SK-N-SH treated with all-trans-retinoic acid at 6 μM for 48 hours (cell line): Measurements from ENCODE around the gene UNC45A.

ENCODE experiments used
- ARNTL ChIP-seq: fragments of 450-650 bp; formaldehyde crosslinking; IDR thresholded peaks from 2 replicates; pipeline ENCODE4 v1.5.0; 2020; ENCODE audit warnings: low read depth, mild to moderate bottlenecking, moderate library complexity, borderline replicate concordance
- CREB5 ChIP-seq: fragments of 250-450 bp; sonication (Bioruptor Pico); IDR thresholded peaks from 2 replicates; pipeline ENCODE4 v1.5.1; 2020; ENCODE audit warnings: low read depth, mild to moderate bottlenecking, moderate library complexity
- ISL1 ChIP-seq: fragments of 250-450 bp; sonication (Bioruptor Pico); IDR thresholded peaks from 2 replicates; pipeline ENCODE4 v2.1.2; 2022; ENCODE audit warnings: mild to moderate bottlenecking, moderate library complexity
- RARB ChIP-seq: fragments of 250-450 bp; sonication (Bioruptor Pico); IDR thresholded peaks from 2 replicates; pipeline ENCODE4 v1.8.0; 2021; ENCODE audit warnings: mild to moderate bottlenecking, moderate library complexity
- SNAI2 ChIP-seq: fragments of 250-450 bp; sonication (Bioruptor Pico); IDR thresholded peaks from 2 replicates; pipeline ENCODE4 v1.5.0; 2020; ENCODE audit warnings: mild to moderate bottlenecking, moderate library complexity
- ZC3H10 ChIP-seq: fragments of 250-450 bp; sonication (Bioruptor Pico); IDR thresholded peaks from 2 replicates; pipeline ENCODE4 v1.5.1; 2021; ENCODE audit warnings: mild to moderate bottlenecking, moderate library complexity
- ZFP3 ChIP-seq: fragments of 250-450 bp; sonication (Bioruptor Pico); IDR thresholded peaks from 2 replicates; pipeline ENCODE4 v1.5.0; 2020; ENCODE audit warnings: mild to moderate bottlenecking, moderate library complexity
- ZFP30 ChIP-seq: fragments of 450-650 bp; formaldehyde crosslinking; IDR thresholded peaks from 2 replicates; pipeline ENCODE4 v1.5.0; 2022; ENCODE audit warnings: mild to moderate bottlenecking, moderate library complexity
- ZNF8 ChIP-seq: fragments of 450-650 bp; formaldehyde crosslinking; IDR thresholded peaks from 2 replicates; pipeline ENCODE4 v1.5.0; 2020; ENCODE audit warnings: mild to moderate bottlenecking, moderate library complexity

GRCh38 chr15:90949979-90950675, 15.0 kb downstream of the UNC45A start:
- no peak for TF ChIP-seq ZFP3 (CRISPR knock-in tag)
- no peak for TF ChIP-seq ZFP30 (CRISPR knock-in tag)
- TF ChIP-seq RARB, result no peak
- no peak for TF ChIP-seq ISL1 (CRISPR knock-in tag)
- TF ChIP-seq SNAI2 (CRISPR knock-in tag), result no peak
- no peak for TF ChIP-seq ZC3H10 (CRISPR knock-in tag)
- no peak for TF ChIP-seq ARNTL (CRISPR knock-in tag)
- no peak for TF ChIP-seq ZNF8 (CRISPR knock-in tag)
- TF ChIP-seq CREB5 (CRISPR knock-in tag), result no peak
